GM12878 (cell line): ENCODE data around the gene TANK. TPM values are rescaled to one million over a fixed set of nuclear protein-coding genes. Genes with fewer than 3 reads are reported as not detected.
A peak's percentile ranks its signal among the peaks of the same experiment; 100 is the strongest.

ENCODE experiments used
- ATAC-seq: fragments of 200-7000 bp; cut with Tn5 transposase; 3 replicates; pipeline ENCODE4 v1.9.1; 2020; ENCODE audit warnings: mild to moderate bottlenecking, moderate library complexity
- BruUV-seq: library from RNA; stranded (reverse); fragments of 400-500 nt; replicated peaks from 2 replicates; lab custom pipeline; 2021; lab: Mats Ljungman, UMichigan
- CTCF ChIA-PET: fragments of 300-600 bp; sonication (Branson Sonifier 250); formaldehyde crosslinking; extraction: SDS; loops from one replicate; lab custom pipeline; 2021; ENCODE audit warnings: inconsistent platforms; lab: Yijun Ruan, JAX
- POLR2A ChIA-PET: fragments of 350-600 bp; formaldehyde crosslinking; extraction: SDS; loops from one replicate; lab custom pipeline; 2021; ENCODE audit warnings: inconsistent platforms; lab: Charles Lee
- RAD21 ChIA-PET: fragments of 300-600 bp; sonication (Branson Sonifier 250); formaldehyde crosslinking; loops from one replicate; lab custom pipeline; 2023; ENCODE audit warnings: antibody characterized with exemption; ENCODE audit not compliant: unreplicated experiment; lab: Charles Lee
- SMC1A ChIA-PET: fragments of 300-600 bp; sonication (Branson Sonifier 250); formaldehyde crosslinking; loops from one replicate; lab custom pipeline; 2023; ENCODE audit not compliant: unreplicated experiment, uncharacterized antibody; lab: Charles Lee
- DNase-seq: peaks from one replicate; pipeline ENCODE4 v3.0.0-alpha.2; 2011; ENCODE audit warnings: low read depth, low spot score
- FAIRE-seq: peaks from 3 replicates; lab custom pipeline; 2011; peaks lifted over from hg19 to GRCh38; lab: Jason Lieb, UNC
- H2AFZ ChIP-seq: 2 replicates; pipeline ENCODE4 v1.6.0; 2011; ENCODE audit warnings: low read depth, low read length, control low read depth; ENCODE audit not compliant: control insufficient read depth
- H3K27ac ChIP-seq: 2 replicates; pipeline ENCODE4 v1.5.1; 2011; ENCODE audit warnings: control low read depth; ENCODE audit not compliant: control insufficient read depth, insufficient read depth
- H3K27me3 ChIP-seq, 2 experiments: replicated peaks in 1 of 2; 2 replicates each; pipeline versions ENCODE4 v1.6.0 to v1.6.1; 2011; ENCODE audit warnings: low read length in 1 of 2; ENCODE audit not compliant: control insufficient read depth in 2 of 2, insufficient read depth in 2 of 2
- H3K36me3 ChIP-seq, 2 experiments: 2 replicates each; pipeline ENCODE4 v1.5.1; 2011; ENCODE audit warnings: low read length in 1 of 2; ENCODE audit not compliant: control insufficient read depth in 2 of 2, insufficient read depth in 2 of 2
- H3K4me1 ChIP-seq: 2 replicates; pipeline ENCODE4 v1.6.1; 2011; ENCODE audit warnings: mild to moderate bottlenecking, low read length, moderate library complexity, mixed read lengths; ENCODE audit not compliant: control insufficient read depth, insufficient read depth
- H3K4me2 ChIP-seq: 2 replicates; pipeline ENCODE4 v1.6.0; 2011; ENCODE audit warnings: control low read depth; ENCODE audit not compliant: control insufficient read depth, insufficient read depth
- H3K4me3 ChIP-seq: fragments of 200-600 bp; sonication (generic); 2 replicates; pipeline ENCODE4 v1.5.1; 2016
- H3K79me2 ChIP-seq: 2 replicates; pipeline ENCODE4 v1.6.0; 2011; ENCODE audit warnings: low read length; ENCODE audit not compliant: control insufficient read depth, insufficient read depth
- H3K9ac ChIP-seq: 2 replicates; pipeline ENCODE4 v1.8.0; 2011; ENCODE audit warnings: low read length, control low read depth, mixed read lengths; ENCODE audit not compliant: control insufficient read depth, insufficient read depth
- H3K9me3 ChIP-seq: replicated peaks from 3 replicates; pipeline ENCODE4 v1.5.1; 2011; ENCODE audit warnings: mild to moderate bottlenecking, low read length; ENCODE audit not compliant: control insufficient read depth, insufficient read depth
- H4K20me1 ChIP-seq: 2 replicates; pipeline ENCODE4 v1.6.0; 2011; ENCODE audit not compliant: control insufficient read depth, insufficient read depth
- BHLHE40 ChIP-seq, 2 experiments: fragments of 450-650 bp in 1 of 2; IDR thresholded peaks; 2 replicates each; pipeline ENCODE4 v1.6.1; 2011 to 2017; ENCODE audit warnings: low read depth in 2 of 2, borderline replicate concordance in 1 of 2, improper control_type of control experiment in 1 of 2, low read length in 1 of 2, mild to moderate bottlenecking in 1 of 2
- E2F8 ChIP-seq: fragments of 450-650 bp; IDR thresholded peaks from 2 replicates; pipeline ENCODE4 v1.6.1; 2018; ENCODE audit warnings: mild to moderate bottlenecking, low read depth, moderate library complexity; ENCODE audit not compliant: partially characterized antibody
- NFIC ChIP-seq: IDR thresholded peaks from 2 replicates; pipeline ENCODE4 v1.6.1; 2012; ENCODE audit warnings: low read depth, mild to moderate bottlenecking, inconsistent platforms, low read length, moderate library complexity
- POLR2AphosphoS5 ChIP-seq: IDR thresholded peaks from 2 replicates; pipeline ENCODE4 v1.6.1; 2011; ENCODE audit warnings: mild to moderate bottlenecking, low read length, inconsistent platforms
- ZBED1 ChIP-seq: IDR thresholded peaks from 2 replicates; pipeline ENCODE4 v1.6.1; 2016; ENCODE audit warnings: borderline replicate concordance
- ZBTB40 ChIP-seq: fragments of 450-650 bp; IDR thresholded peaks from 2 replicates; pipeline ENCODE4 v1.6.1; 2016; ENCODE audit warnings: mild to moderate bottlenecking, moderate library complexity, borderline replicate concordance
- WGBS: methylation state at CpG from one replicate; pipeline ENCODE4 v1.1.6; 2016; ENCODE audit warnings: low lambda C conversion rate; ENCODE audit not compliant: insufficient replicate concordance, insufficient coverage; ENCODE audit errors: missing lambda C conversion rate; 5-methylcytosine and 5-hydroxymethylcytosine counted together
- in situ Hi-C: fragments of 300-500 bp; cut with MboI; formaldehyde crosslinking; loops from 9 replicates; pipeline ENCODE4 v1.14.3; 2018; ENCODE audit warnings: mixed read lengths
- intact Hi-C: fragments of 100-400 bp; cut with micrococcal nuclease; formaldehyde crosslinking; loops from one replicate; pipeline ENCODE4 v1.14.2; 2022; ENCODE audit not compliant: unreplicated experiment
- polyA plus RNA-seq, 11 experiments: library from polyadenylated mRNA; depleted of rRNA in 4 of 11; unstranded in 6 of 11; stranded (reverse) in 5 of 11; fragments of >200 nt; fragmentation: Nextera tagmentation in 4 of 11; fragmentation: Illumina TruSeq in 1 of 11; extraction: Ambion mirVana in 4 of 11; extraction: Trizol in 1 of 11; gene quantifications; 1 replicate in 1 of 11; 2 replicates in 10 of 11; pipeline versions ENCODE4 v1.2.1 to v1.2.3, GENCODE V29; 2011 to 2016; ENCODE audit warnings: inconsistent platforms in 2 of 11, missing spikeins in 2 of 11, low read depth in 1 of 11
- total RNA-seq, 4 experiments: library from RNA; depleted of rRNA in 3 of 4; stranded (reverse); fragments of >200 nt in 3 of 4; fragmentation: Illumina TruSeq in 1 of 4; extraction: Trizol in 1 of 4; gene quantifications; 2 replicates each; pipeline versions ENCODE4 v1.2.1 to v1.2.3, GENCODE V29; 2013 to 2021

Gene TANK
- total and polyA plus RNA-seq, 10 of the 15 experiments (the other 5 are each of a cell fraction or from before 2014, with no cell fraction given): 48.6 to 127 (median 103) TPM

GRCh38 chr2:161115605-161116380, 44.4 kb upstream of the TANK start:
- TF ChIP-seq NFIC (no peak), ZBED1 (no peak), ZBTB40 (no peak), E2F8 (no peak), BHLHE40 (IDR thresholded peaks at IDR 0.05; ENCODE audit: borderline replicate concordance in 1 of 2, low read depth in 2 of 2, low read length in 1 of 2) (no peak), POLR2AphosphoS5 (no peak)
- TF ChIP-seq, all 136 proteins: peak for 0
- Histone ChIP-seq H3K9me3 (no peaks in the 10 kb centered on the region), H3K4me1 (no peaks in the 10 kb centered on the region), H2AFZ (no peak overlapping the region), H3K9ac (no peak overlapping the region), H3K27ac (no peak overlapping the region), H3K4me2 (no peak overlapping the region), H3K79me2 (no peaks in the 10 kb centered on the region), H3K36me3 (no peaks in the 10 kb centered on the region), H3K4me3 (no peak overlapping the region), H3K27me3 (no peaks in the 10 kb centered on the region), H4K20me1 (no peaks in the 10 kb centered on the region)
- ChIA-PET SMC1A (interaction anchor here (0.8 to 9.4 kb wide), 8 partner anchors 9 to 52 kb away, joined by 3 to 79 read pairs (median 6); no protein-coding TSS in a partner anchor), POLR2A (interaction anchor here (0.6 to 1.2 kb wide), 2 partner anchors 17 to 21 kb away, joined by 3 to 4 read pairs; no protein-coding TSS in a partner anchor), RAD21 (interaction anchor here (0.8 to 1.5 kb wide), 3 partner anchors 25 to 158 kb away, joined by 3 to 4 read pairs (median 3); no protein-coding TSS in a partner anchor), CTCF (interaction anchor here (0.6 to 8.1 kb wide), 5 partner anchors 8 to 1349 kb away, joined by 3 to 68 read pairs (median 4); no protein-coding TSS in a partner anchor)
- WGBS: 59% methylated on average over 3 of the region's 3 CpGs
- intact Hi-C loops (no loop called here), in situ Hi-C loops (no loop called here)
- ATAC-seq (no peak), FAIRE-seq (peak; percentile 13), DNase-seq (no peak)
- BruUV-seq: no TSS peak
